Bronchial epithelial cell (primary cell): ENCODE results near the gene UBE2F. TPM values are rescaled to one million over a fixed set of nuclear protein-coding genes. Genes with fewer than 3 reads are reported as not detected.

Source experiments
- DNase-seq: peaks from one replicate; pipeline ENCODE4 v3.0.0-alpha.2; 2010; ENCODE audit warnings: low read depth
- FAIRE-seq: peaks from 2 replicates; lab custom pipeline; 2011; peaks lifted over from hg19 to GRCh38; lab: Jason Lieb, UNC
- H3K27me3 ChIP-seq: 2 replicates; pipeline ENCODE4 v1.5.1; 2011; ENCODE audit warnings: low read length; ENCODE audit not compliant: control insufficient read depth, insufficient read depth
- H3K36me3 ChIP-seq: 2 replicates; pipeline ENCODE4 v1.5.1; 2011; ENCODE audit warnings: low read length; ENCODE audit not compliant: control insufficient read depth, insufficient read depth
- H3K4me3 ChIP-seq: 2 replicates; pipeline ENCODE4 v1.5.1; 2011; ENCODE audit warnings: mild to moderate bottlenecking, low read depth, low read length, control low read depth
- total RNA-seq: library from RNA; depleted of rRNA; stranded (reverse); fragments of >200 nt; gene quantifications from 2 replicates; pipeline ENCODE4 v1.2.1, GENCODE V29; 2014
- TF ChIP-seq, protein P1 (sequence below): IDR thresholded peaks from 2 replicates; pipeline ENCODE4 v1.5.1; 2011; ENCODE audit warnings: mild to moderate bottlenecking, moderate library complexity, low read length, control low read depth, inconsistent platforms; ENCODE audit not compliant: insufficient read depth, severe bottlenecking

Gene UBE2F
- total RNA-seq, 1 donor from 2014 or later = 64.0 TPM

DNA sequence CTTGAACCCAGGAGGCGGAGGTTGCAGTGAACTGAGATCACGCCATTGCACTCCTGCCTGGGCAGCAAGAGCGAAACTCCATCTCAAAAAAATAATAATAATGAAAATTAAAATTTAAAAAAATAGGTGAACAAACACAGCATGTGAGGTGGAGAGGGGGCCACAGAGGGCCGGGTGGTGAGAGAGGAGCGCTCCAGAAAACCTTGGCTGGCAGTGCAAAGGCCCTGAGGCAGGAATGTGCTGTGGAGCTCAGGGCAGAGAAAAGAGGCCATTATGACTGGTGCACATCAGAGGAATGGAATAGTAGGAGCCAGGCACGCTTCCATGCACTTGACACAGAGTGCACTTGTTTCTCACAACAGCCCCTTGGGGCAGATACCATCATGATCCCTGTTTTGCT, 72.3 kb downstream of the UBE2F start:
- H3K36me3 ChIP-seq = peaks cover 25% of the 10 kb centered on the region
- no peaks in the 10 kb centered on the region for H3K27me3 ChIP-seq
- H3K4me3 ChIP-seq = no peak overlapping the region
- DNase-seq (no peak), FAIRE-seq (no peak)
- TF ChIP-seq, protein P1, sequence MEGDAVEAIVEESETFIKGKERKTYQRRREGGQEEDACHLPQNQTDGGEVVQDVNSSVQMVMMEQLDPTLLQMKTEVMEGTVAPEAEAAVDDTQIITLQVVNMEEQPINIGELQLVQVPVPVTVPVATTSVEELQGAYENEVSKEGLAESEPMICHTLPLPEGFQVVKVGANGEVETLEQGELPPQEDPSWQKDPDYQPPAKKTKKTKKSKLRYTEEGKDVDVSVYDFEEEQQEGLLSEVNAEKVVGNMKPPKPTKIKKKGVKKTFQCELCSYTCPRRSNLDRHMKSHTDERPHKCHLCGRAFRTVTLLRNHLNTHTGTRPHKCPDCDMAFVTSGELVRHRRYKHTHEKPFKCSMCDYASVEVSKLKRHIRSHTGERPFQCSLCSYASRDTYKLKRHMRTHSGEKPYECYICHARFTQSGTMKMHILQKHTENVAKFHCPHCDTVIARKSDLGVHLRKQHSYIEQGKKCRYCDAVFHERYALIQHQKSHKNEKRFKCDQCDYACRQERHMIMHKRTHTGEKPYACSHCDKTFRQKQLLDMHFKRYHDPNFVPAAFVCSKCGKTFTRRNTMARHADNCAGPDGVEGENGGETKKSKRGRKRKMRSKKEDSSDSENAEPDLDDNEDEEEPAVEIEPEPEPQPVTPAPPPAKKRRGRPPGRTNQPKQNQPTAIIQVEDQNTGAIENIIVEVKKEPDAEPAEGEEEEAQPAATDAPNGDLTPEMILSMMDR = no peak

- DNase-seq (no peak), FAIRE-seq (no peak)
- TF ChIP-seq, protein P1 = no peak
These were observed 73.2 kb downstream of the UBE2F start for GRCh38 chr2:238039985-238040384.

DNA sequence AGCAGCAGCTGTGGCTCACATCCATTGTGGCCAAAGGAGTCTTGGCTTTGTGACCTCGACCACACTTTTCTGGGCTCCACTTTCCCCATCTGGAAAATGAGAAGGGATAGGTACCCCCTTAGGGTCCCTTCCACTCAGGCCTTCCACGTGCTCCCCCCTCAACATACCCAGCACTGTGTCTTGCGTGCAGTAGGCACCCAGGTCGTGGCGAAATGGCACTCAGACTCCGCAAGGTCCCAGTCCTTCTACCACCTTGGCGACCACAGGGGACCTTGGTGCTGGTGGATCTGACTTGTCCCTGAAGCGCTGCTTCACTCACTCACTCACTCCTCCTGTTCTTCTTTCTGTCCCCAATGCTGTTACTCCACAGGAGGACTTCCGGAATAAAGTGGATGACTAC, 74.1 kb downstream of the UBE2F start:
- Histone ChIP-seq H3K4me3 (no peak overlapping the region), H3K36me3 (peaks cover 25% of the 10 kb centered on the region), H3K27me3 (no peaks in the 10 kb centered on the region)
- FAIRE-seq = peak; percentile 47
- DNase-seq = no peak
- TF ChIP-seq, protein P1 = no peak

More at GRCh38 chr2:238039985-238040384, 73.2 kb downstream of the UBE2F start:
- Histone ChIP-seq H3K27me3 (no peaks in the 10 kb centered on the region), H3K36me3 (peaks cover 25% of the 10 kb centered on the region), H3K4me3 (no peak overlapping the region)

DNA sequence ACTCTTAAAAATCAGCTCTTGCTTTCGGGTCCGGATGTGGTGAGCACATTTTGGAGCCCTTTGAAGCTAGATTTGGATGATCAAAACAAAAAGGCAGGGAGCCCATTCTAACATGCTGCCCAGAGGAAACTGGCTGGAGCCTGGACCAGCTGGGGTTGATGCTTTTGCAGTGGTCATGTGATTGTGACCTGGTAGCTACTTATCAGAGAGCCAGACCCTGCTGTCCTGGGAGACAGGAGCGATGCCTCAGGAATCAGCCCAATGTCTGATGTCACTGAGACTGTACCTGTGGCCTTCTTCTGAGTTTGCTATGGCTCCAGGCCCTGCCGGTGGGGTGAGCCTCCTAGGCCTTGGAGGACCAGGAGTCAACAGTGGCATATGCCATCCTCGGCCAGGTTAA, 75.3 kb downstream of the UBE2F start:
- H3K36me3 ChIP-seq = peaks cover 24% of the 10 kb centered on the region
- TF ChIP-seq, protein P1 = no peak
- no peak overlapping the region for H3K4me3 ChIP-seq
- no peaks in the 10 kb centered on the region for H3K27me3 ChIP-seq
- DNase-seq = no peak
- FAIRE-seq = no peak

GRCh38 chr2:238042849-238043584, 76.2 kb downstream of the UBE2F start:
- peaks cover 18% of the 10 kb centered on the region for H3K36me3 ChIP-seq
- no peaks in the 10 kb centered on the region for H3K27me3 ChIP-seq
- H3K4me3 ChIP-seq = no peak overlapping the region
- DNase-seq = no peak
- TF ChIP-seq, protein P1 = no peak
- FAIRE-seq = peak; percentile 70

- Histone ChIP-seq H3K4me3 (no peak overlapping the region), H3K36me3 (peaks cover 14% of the 10 kb centered on the region), H3K27me3 (no peaks in the 10 kb centered on the region)
- TF ChIP-seq, protein P1 = no peak
- FAIRE-seq (no peak), DNase-seq (no peak)
These were observed 77.0 kb downstream of the UBE2F start for GRCh38 chr2:238043851-238044250.
